Right lobe of liver (tissue), 4 donors: ENCODE results near the gene LRRC43.

Source experiments
- POLR2A ChIP-seq: fragments of 450-650 bp; IDR thresholded peaks from one replicate; pipeline ENCODE4 v1.6.1; 2017; ENCODE audit warnings: antibody characterized with exemption, mild to moderate bottlenecking
- TF ChIP-seq, protein P1 (sequence below), 4 donors: fragments of 200-600 bp in 3 of 4; fragments of 450-650 bp in 1 of 4; IDR thresholded peaks; one replicate each; pipeline versions ENCODE4 v1.5.1 to v1.8.0; 2016 to 2022; ENCODE audit warnings: antibody characterized with exemption in 4 of 4, mild to moderate bottlenecking in 2 of 4
- donor health status: DM: no; HTN: no; CAD: no.
- donor health status: DM: no; HTN: no; CAD: no.
- donor health status: DM: no; HTN: yes; CAD: no.

GRCh38 chr12:122172262-122172939, 10.5 kb upstream of the LRRC43 start:
- TF ChIP-seq, protein P1, sequence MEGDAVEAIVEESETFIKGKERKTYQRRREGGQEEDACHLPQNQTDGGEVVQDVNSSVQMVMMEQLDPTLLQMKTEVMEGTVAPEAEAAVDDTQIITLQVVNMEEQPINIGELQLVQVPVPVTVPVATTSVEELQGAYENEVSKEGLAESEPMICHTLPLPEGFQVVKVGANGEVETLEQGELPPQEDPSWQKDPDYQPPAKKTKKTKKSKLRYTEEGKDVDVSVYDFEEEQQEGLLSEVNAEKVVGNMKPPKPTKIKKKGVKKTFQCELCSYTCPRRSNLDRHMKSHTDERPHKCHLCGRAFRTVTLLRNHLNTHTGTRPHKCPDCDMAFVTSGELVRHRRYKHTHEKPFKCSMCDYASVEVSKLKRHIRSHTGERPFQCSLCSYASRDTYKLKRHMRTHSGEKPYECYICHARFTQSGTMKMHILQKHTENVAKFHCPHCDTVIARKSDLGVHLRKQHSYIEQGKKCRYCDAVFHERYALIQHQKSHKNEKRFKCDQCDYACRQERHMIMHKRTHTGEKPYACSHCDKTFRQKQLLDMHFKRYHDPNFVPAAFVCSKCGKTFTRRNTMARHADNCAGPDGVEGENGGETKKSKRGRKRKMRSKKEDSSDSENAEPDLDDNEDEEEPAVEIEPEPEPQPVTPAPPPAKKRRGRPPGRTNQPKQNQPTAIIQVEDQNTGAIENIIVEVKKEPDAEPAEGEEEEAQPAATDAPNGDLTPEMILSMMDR (IDR thresholded peaks at IDR 0.05), result no peak
- TF ChIP-seq POLR2A, result no peak
